ENCODE measurements around the gene DSC2. TPM values are rescaled to one million over a fixed set of nuclear protein-coding genes. Genes with fewer than 3 reads are reported as not detected.
"Not testable (repeated sequence)": the region's sequence is repeated elsewhere in the genome, so short reads cannot be mapped to it uniquely, and the experiment has no call there.

The DSC2 gene
- total RNA-seq, 2 donors from 2014 or later, result 2.7 to 4.3 TPM

GRCh38 chr18:31015715-31016434, 86.3 kb downstream of the DSC2 start:
- no peak for TF ChIP-seq CTCF (IDR thresholded peaks at IDR 0.05)
- Histone ChIP-seq H3K4me1 (ENCODE audit: control insufficient read depth in 1 of 2, low read depth in 2 of 2) (no peaks in the 10 kb centered on the region), H3K27me3 (replicated peaks; ENCODE audit: insufficient read depth) (no peaks in the 10 kb centered on the region), H3K4me3 (no peak overlapping the region), H3K27ac (no peak overlapping the region), H3K9me3 (no peaks in the 10 kb centered on the region), H3K36me3 (no peaks in the 10 kb centered on the region)
- no peak for ATAC-seq (ENCODE audit: insufficient number of reproducible peaks, low FRiP score, low read depth)
- no peak for DNase-seq (ENCODE audit: low spot score)

DNA sequence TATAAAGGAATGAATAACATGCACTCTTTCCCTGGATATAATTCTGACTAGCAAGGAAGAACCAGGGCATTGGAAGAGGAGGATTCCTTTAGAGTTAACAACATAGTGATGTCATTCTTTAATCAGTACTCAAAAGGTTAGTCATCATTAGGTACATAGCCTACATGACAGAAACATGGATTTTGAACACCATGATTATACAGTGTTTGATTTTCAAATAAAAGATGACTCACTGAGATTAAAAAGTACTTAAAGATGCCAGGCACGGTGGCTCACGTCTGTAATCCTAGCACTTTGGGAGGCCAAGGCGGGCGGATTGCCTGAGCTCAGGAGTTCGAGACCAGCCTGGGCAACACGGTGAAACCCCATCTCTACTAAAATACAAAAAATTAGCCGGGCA, 90.8 kb downstream of the DSC2 start:
- ATAC-seq (ENCODE audit: insufficient number of reproducible peaks, low FRiP score, low read depth); H3K27me3 ChIP-seq (replicated peaks; ENCODE audit: insufficient read depth); H3K36me3 ChIP-seq; DNase-seq (ENCODE audit: low spot score); H3K4me3 ChIP-seq; H3K9me3 ChIP-seq; H3K27ac ChIP-seq; H3K4me1 ChIP-seq (ENCODE audit: control insufficient read depth in 1 of 2, low read depth in 2 of 2): not testable (repeated sequence)

- H3K9me3 ChIP-seq, result no peaks in the 10 kb centered on the region
- no peaks in the 10 kb centered on the region for H3K27me3 ChIP-seq (replicated peaks; ENCODE audit: insufficient read depth)
- no peak overlapping the region for H3K4me3 ChIP-seq
- ATAC-seq (ENCODE audit: insufficient number of reproducible peaks, low FRiP score, low read depth) (no peak), DNase-seq (ENCODE audit: low spot score) (no peak)
- no peaks in the 10 kb centered on the region for H3K4me1 ChIP-seq (ENCODE audit: control insufficient read depth in 1 of 2, low read depth in 2 of 2)
- no peak for TF ChIP-seq CTCF (IDR thresholded peaks at IDR 0.05)
- no peak overlapping the region for H3K27ac ChIP-seq
- H3K36me3 ChIP-seq, result no peaks in the 10 kb centered on the region
Measured at GRCh38 chr18:31010601-31011000, 91.6 kb downstream of the DSC2 start.

Other genes with a start within 250 kb of the DSC2 start
- 10 to 100 TPM in 1 of 2 donors, 1 to 10 TPM in 1; 3.0 to 12.9 TPM for gene DSC3, start 59.7 kb downstream of the DSC2 start, total RNA-seq
- under 1 TPM in 1 of 2 donors, not detected in 1; 0.41 TPM for gene DSC1, start 60.4 kb upstream of the DSC2 start, total RNA-seq
- gene DSG1, start 215.7 kb upstream of the DSC2 start, total RNA-seq, result 1 to 10 TPM in 1 of 2 donors, not detected in 1; 1.1 TPM